ENCODE results near the gene CAPN14.

Gene CAPN14

GRCh38 chr2:31163011-31163539 is 54.2 kb downstream of the CAPN14 start:
- TF ChIP-seq SPI1 (IDR thresholded peaks at IDR 0.05; ENCODE audit: borderline replicate concordance, low read depth), result no peak
- no peak for TF ChIP-seq GABPA (IDR thresholded peaks at IDR 0.05; ENCODE audit: low read depth)
- no peak for TF ChIP-seq REST (IDR thresholded peaks at IDR 0.05; ENCODE audit: insufficient replicate concordance, low read depth)
- no peak for TF ChIP-seq POLR2AphosphoS5 (IDR thresholded peaks at IDR 0.05; ENCODE audit: low read depth)
- TF ChIP-seq CTCF (IDR thresholded peaks at IDR 0.05; ENCODE audit: insufficient read depth, low read length), result no peak
- Histone ChIP-seq H3K27me3 (ENCODE audit: insufficient read depth, poor library complexity, severe bottlenecking) (peaks cover 2% of the 10 kb centered on the region), H3K4me3 (replicated peaks; ENCODE audit: insufficient read depth, low read length) (no peak overlapping the region), H3K27ac (replicated peaks) (no peak overlapping the region)
- no peak for DNase-seq (ENCODE audit: low read depth in 1 of 2, low spot score in 1 of 2)

GRCh38 chr2:31161637-31162036 is 55.7 kb downstream of the CAPN14 start:
- Histone ChIP-seq H3K27ac (replicated peaks) (no peak overlapping the region), H3K27me3 (ENCODE audit: insufficient read depth, poor library complexity, severe bottlenecking) (peaks cover 2% of the 10 kb centered on the region), H3K4me3 (replicated peaks; ENCODE audit: insufficient read depth, low read length) (no peak overlapping the region)
- no peak for TF ChIP-seq GABPA (IDR thresholded peaks at IDR 0.05; ENCODE audit: low read depth)
- TF ChIP-seq CTCF (IDR thresholded peaks at IDR 0.05; ENCODE audit: insufficient read depth, low read length), result no peak
- no peak for TF ChIP-seq REST (IDR thresholded peaks at IDR 0.05; ENCODE audit: insufficient replicate concordance, low read depth)
- DNase-seq (ENCODE audit: low read depth in 1 of 2, low spot score in 1 of 2), result no peak

- Histone ChIP-seq H3K27ac (replicated peaks) (no peak overlapping the region), H3K27me3 (ENCODE audit: insufficient read depth, poor library complexity, severe bottlenecking) (peaks cover 3% of the 10 kb centered on the region), H3K4me3 (replicated peaks; ENCODE audit: insufficient read depth, low read length) (no peak overlapping the region)
- TF ChIP-seq CTCF (IDR thresholded peaks at IDR 0.05; ENCODE audit: insufficient read depth, low read length), result no peak
- no peak for TF ChIP-seq POLR2AphosphoS5 (IDR thresholded peaks at IDR 0.05; ENCODE audit: low read depth)
- TF ChIP-seq GABPA (IDR thresholded peaks at IDR 0.05; ENCODE audit: low read depth), result no peak
- no peak for TF ChIP-seq REST (IDR thresholded peaks at IDR 0.05; ENCODE audit: insufficient replicate concordance, low read depth)
- no peak for TF ChIP-seq SPI1 (IDR thresholded peaks at IDR 0.05; ENCODE audit: borderline replicate concordance, low read depth)
- no peak for DNase-seq (ENCODE audit: low read depth in 1 of 2, low spot score in 1 of 2)
Observed at GRCh38 chr2:31151501-31151900, 65.8 kb downstream of the CAPN14 start.
